Duodenal mucosa (tissue), 2 donors: Measurements from ENCODE around the gene FOXO1.

Experiments used
- H3K27ac ChIP-seq: one replicate; pipeline ENCODE4 v1.7.0; 2013; ENCODE audit warnings: low read depth, low read length
- H3K27me3 ChIP-seq, 2 donors: one replicate each; pipeline ENCODE4 v1.7.0; 2013; ENCODE audit warnings: low read length in 2 of 2, control low read depth in 1 of 2; ENCODE audit not compliant: insufficient read depth in 2 of 2, control insufficient read depth in 1 of 2
- H3K36me3 ChIP-seq, 2 donors: one replicate each; pipeline ENCODE4 v1.7.0; 2013; ENCODE audit warnings: low read length in 2 of 2, control low read depth in 1 of 2; ENCODE audit not compliant: insufficient read depth in 2 of 2, control insufficient read depth in 1 of 2
- H3K4me1 ChIP-seq, 2 donors: one replicate each; pipeline ENCODE4 v1.7.0; 2013; ENCODE audit warnings: low read length in 2 of 2, control low read depth in 1 of 2; ENCODE audit not compliant: insufficient read depth in 2 of 2, control insufficient read depth in 1 of 2
- H3K4me3 ChIP-seq, 2 donors: one replicate each; pipeline ENCODE4 v1.7.0; 2013; ENCODE audit warnings: low read length in 2 of 2, low read depth in 1 of 2
- H3K9ac ChIP-seq, 2 donors: one replicate each; pipeline ENCODE4 v1.7.0; 2013; ENCODE audit warnings: low read length in 2 of 2, low read depth in 1 of 2
- H3K9me3 ChIP-seq, 2 donors: one replicate each; pipeline ENCODE4 v1.7.0; 2013; ENCODE audit warnings: low read length in 2 of 2, control low read depth in 1 of 2; ENCODE audit not compliant: control insufficient read depth in 1 of 2

The FOXO1 gene

DNA sequence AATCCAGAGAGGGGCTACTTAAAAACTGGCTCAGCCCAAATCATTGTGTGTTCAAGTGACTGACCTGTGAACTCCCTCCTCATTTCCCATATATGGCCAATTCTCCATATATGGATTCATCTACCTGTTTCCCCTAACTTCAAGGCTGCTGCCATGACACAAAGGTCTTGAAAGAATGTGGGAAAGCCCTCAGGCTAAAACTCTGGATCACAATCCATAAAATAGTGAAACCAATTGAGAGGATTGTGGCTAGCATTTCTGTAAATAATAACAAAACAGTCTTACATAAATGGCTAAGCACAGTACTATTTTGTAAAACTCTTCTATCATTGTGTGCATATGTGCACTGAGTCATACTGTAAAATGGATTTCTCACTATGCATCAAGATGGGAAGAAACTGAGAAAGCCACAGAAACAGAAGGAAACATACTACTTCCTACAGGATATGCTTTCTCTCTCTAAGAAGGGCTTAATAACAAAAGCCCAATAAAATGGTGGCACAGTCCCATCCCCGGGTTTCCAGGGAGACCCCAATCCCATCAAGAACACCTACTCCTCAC, 80.5 kb downstream of the FOXO1 start:
- H3K27me3 ChIP-seq = no peaks in the 10 kb centered on the region
- no peak overlapping the region for H3K27ac ChIP-seq
- H3K4me1 ChIP-seq = peaks cover 14 to 32% of the 10 kb centered on the region in 2 donors
- no peaks in the 10 kb centered on the region for H3K36me3 ChIP-seq
- peaks cover 5 to 10% of the 10 kb centered on the region in 2 donors for H3K9me3 ChIP-seq
- H3K4me3 ChIP-seq = no peak overlapping the region
- no peak overlapping the region for H3K9ac ChIP-seq

DNA sequence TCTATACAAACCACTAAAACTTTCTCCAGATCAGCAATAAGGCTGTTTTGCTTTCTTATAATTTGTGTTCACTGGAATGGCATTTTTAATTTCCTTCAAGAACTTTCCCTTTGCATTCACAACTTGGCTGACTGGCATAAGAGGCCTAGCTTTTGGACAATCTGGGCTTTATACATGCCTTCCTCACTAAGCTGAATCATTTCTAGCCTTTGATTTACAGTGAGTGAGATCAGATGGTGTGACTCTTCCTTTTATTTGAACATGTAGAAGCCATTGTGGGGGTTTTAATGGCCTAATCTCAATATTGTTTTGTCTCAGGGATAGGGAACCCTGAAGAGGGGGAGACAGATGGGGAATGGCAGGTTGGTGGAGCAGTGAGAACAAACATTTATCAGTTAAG, 82.7 kb downstream of the FOXO1 start:
- H3K4me1 ChIP-seq = peaks cover 0 to 26% of the 10 kb centered on the region in 2 donors
- no peaks in the 10 kb centered on the region for H3K27me3 ChIP-seq
- peaks cover 5 to 10% of the 10 kb centered on the region in 2 donors for H3K9me3 ChIP-seq
- H3K36me3 ChIP-seq = no peaks in the 10 kb centered on the region
- H3K27ac ChIP-seq = no peak overlapping the region
- no peak overlapping the region for H3K4me3 ChIP-seq
- H3K9ac ChIP-seq = no peak overlapping the region

GRCh38 chr13:40582531-40582930, 83.9 kb downstream of the FOXO1 start:
- H3K27me3 ChIP-seq = no peaks in the 10 kb centered on the region
- H3K4me3 ChIP-seq = no peak overlapping the region
- no peak overlapping the region for H3K27ac ChIP-seq
- H3K9me3 ChIP-seq = peaks cover 5 to 10% of the 10 kb centered on the region in 2 donors
- H3K36me3 ChIP-seq = no peaks in the 10 kb centered on the region
- no peak overlapping the region for H3K9ac ChIP-seq
- peaks cover 0 to 23% of the 10 kb centered on the region in 2 donors for H3K4me1 ChIP-seq

- H3K27ac ChIP-seq = no peak overlapping the region
- H3K4me3 ChIP-seq = no peak overlapping the region
- H3K27me3 ChIP-seq = no peaks in the 10 kb centered on the region
- H3K9me3 ChIP-seq = peaks cover 5 to 10% of the 10 kb centered on the region in 2 donors
- H3K4me1 ChIP-seq = peaks cover 0 to 14% of the 10 kb centered on the region in 2 donors
- no peaks in the 10 kb centered on the region for H3K36me3 ChIP-seq
- no peak overlapping the region for H3K9ac ChIP-seq
Measured at GRCh38 chr13:40581277-40581579, 85.2 kb downstream of the FOXO1 start.

DNA sequence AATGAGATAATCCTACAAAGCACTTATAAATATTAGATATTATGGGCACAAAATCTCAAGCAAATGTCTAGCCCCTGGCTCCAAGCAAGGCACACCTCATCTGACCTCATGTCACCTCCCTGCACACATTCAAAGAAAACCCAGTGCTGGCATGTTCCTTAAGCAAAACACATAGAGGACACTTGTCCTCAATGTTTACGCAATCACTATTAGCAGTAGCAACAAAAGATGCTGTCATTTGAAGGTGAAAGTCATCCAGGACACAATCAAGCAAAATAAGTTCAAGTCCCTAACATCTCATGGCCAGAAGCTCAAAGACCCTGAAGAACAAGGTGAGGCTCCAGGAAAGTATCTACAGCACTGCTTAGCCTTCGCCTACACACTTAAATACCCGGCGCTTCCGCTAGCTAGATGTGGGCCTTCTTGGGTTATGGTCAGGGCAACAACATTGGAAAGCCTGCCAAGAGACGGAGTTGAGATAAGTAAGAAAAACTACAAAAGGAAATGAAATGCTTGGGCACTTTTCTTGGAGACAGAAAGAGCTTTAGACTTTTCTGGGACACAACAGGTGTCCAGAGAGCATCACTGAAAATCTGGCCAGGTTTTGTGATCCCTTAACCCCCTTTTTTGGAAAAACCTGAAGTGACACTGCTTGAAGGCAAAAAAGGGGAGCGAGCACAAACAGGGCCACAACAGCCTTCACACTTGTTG, 85.7 kb downstream of the FOXO1 start:
- H3K27ac ChIP-seq = no peak overlapping the region
- peaks cover 5 to 10% of the 10 kb centered on the region in 2 donors for H3K9me3 ChIP-seq
- peaks cover 0 to 9% of the 10 kb centered on the region in 2 donors for H3K4me1 ChIP-seq

GRCh38 chr13:40579535-40579934, 86.9 kb downstream of the FOXO1 start:
- Histone ChIP-seq H3K27me3 (no peaks in the 10 kb centered on the region), H3K9me3 (peaks cover 5 to 10% of the 10 kb centered on the region in 2 donors), H3K4me1 (no peaks in the 10 kb centered on the region), H3K27ac (no peak overlapping the region), H3K9ac (no peak overlapping the region), H3K36me3 (no peaks in the 10 kb centered on the region), H3K4me3 (no peak overlapping the region)

More for the DNA sequence above, 85.7 kb downstream of the FOXO1 start:
- no peaks in the 10 kb centered on the region for H3K36me3 ChIP-seq
- H3K27me3 ChIP-seq = no peaks in the 10 kb centered on the region
- no peak overlapping the region for H3K4me3 ChIP-seq
- H3K9ac ChIP-seq = no peak overlapping the region

DNA sequence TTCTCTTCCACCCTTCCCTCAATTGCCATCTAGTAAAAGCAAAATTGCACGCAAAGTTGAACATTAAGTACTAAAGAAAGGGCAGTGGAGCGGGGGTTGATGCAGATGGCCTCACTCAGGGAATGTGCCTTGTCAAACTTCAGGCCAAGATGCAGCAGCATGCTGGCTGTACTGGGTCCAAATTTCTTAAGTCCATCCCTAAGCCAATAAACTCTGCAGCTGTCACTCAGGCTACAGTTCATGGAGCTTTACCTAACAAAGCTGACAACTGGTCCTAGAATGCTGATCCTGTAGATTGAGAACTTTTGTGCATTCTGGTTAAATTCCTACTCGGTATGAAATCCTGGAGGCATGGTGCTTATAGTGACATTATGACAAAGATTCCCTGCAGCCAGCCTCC, 88.4 kb downstream of the FOXO1 start:
- peaks cover 2% of the 10 kb centered on the region in 2 donors for H3K9me3 ChIP-seq
- no peaks in the 10 kb centered on the region for H3K4me1 ChIP-seq
- H3K4me3 ChIP-seq = no peak overlapping the region
- no peaks in the 10 kb centered on the region for H3K36me3 ChIP-seq
- no peak overlapping the region for H3K27ac ChIP-seq
- H3K27me3 ChIP-seq = no peaks in the 10 kb centered on the region
- no peak overlapping the region for H3K9ac ChIP-seq

- H3K9me3 ChIP-seq = no peaks in the 10 kb centered on the region
- no peak overlapping the region for H3K9ac ChIP-seq
- H3K27ac ChIP-seq = no peak overlapping the region
- no peaks in the 10 kb centered on the region for H3K4me1 ChIP-seq
- H3K27me3 ChIP-seq = no peaks in the 10 kb centered on the region
- H3K36me3 ChIP-seq = no peaks in the 10 kb centered on the region
- H3K4me3 ChIP-seq = no peak overlapping the region
Measured at GRCh38 chr13:40576369-40576768, 90.1 kb downstream of the FOXO1 start.

DNA sequence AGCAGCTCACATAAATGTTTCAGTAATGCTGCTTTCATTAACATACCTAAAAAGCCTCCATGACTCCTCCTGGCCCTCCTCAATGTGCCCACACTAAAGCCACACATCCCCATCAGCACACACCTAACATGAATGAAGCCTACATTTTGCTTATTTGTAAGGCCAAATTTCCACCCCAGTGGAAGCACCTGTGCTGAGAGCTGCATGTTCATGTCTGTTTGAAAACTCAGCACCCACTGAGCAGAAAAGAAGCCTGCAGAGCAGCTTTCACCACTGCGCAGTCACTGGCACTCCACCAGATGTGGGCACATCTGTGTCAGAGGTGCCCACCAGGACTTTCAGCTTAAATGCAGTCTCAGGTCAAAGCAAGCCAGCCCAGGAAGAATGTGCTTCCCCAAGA, 93.5 kb downstream of the FOXO1 start:
- Histone ChIP-seq H3K9me3 (no peaks in the 10 kb centered on the region), H3K27ac (no peak overlapping the region), H3K36me3 (no peaks in the 10 kb centered on the region), H3K27me3 (no peaks in the 10 kb centered on the region), H3K9ac (no peak overlapping the region), H3K4me1 (peaks cover 13 to 14% of the 10 kb centered on the region in 2 donors), H3K4me3 (no peak overlapping the region)

DNA sequence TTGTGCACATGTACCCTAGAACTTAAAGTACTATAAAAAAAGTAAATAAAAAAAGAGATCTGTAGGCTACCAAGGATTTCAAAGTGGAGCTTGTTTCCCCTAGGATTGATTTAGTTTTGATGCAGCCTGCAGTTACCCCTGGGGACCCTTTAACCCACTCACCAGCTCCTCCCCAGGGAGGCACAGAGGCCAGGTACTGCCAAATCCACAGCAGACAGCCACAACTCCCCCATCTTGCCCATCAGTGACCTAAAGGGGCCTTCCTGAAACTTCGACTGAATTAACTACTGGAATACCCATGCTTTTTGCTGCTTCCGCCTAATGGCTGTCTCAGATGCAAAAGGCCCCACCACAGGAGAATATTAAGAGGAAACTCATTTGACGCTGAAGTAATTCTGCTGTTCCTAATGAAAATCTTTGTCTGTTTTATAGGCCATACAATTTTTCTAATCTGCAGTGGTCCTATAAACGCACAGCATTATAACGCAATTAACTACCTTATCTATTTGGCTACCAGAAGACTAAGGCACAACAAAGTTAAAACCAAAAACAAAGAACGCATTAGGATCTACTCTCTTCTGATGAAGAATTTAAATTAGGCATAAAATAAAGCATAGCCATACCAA, 95.0 kb downstream of the FOXO1 start:
- Histone ChIP-seq H3K36me3 (no peaks in the 10 kb centered on the region), H3K4me3 (no peak overlapping the region), H3K9me3 (no peaks in the 10 kb centered on the region), H3K4me1 (peaks cover 13 to 15% of the 10 kb centered on the region in 2 donors), H3K27ac (no peak overlapping the region), H3K9ac (no peak overlapping the region), H3K27me3 (no peaks in the 10 kb centered on the region)
